ENCODE data around the gene MYDGF. TPM values are rescaled to one million over a fixed set of nuclear protein-coding genes. Genes with fewer than 3 reads are reported as not detected.

MYDGF gene
- total and polyA plus RNA-seq, 2 of the 13 experiments (the other 11 are each of a cell fraction or from before 2014, with no cell fraction given): 116 to 198 TPM

GRCh38 chr19:4657835-4658234, 12.3 kb downstream of the MYDGF start:
- Histone ChIP-seq H3K4me1 (ENCODE audit: insufficient read depth, low read length) (peaks cover 17% of the 10 kb centered on the region), H2AFZ (ENCODE audit: low read length) (no peak overlapping the region), H3K27ac (ENCODE audit: extremely low read length, insufficient read depth, low read length) (no peak overlapping the region), H4K20me1 (ENCODE audit: insufficient read depth, low read length) (peaks cover 9% of the 10 kb centered on the region; the same call in 1 of the 2 replicates), H3K9ac (ENCODE audit: insufficient read depth, low read depth, low read length) (no peak overlapping the region), H3K4me2 (ENCODE audit: low read depth, low read length) (no peak overlapping the region), H3K36me3 (replicated peaks in 1 of 2; ENCODE audit: control insufficient read depth in 1 of 2, insufficient read depth in 2 of 2, low read length in 2 of 2) (peaks cover 25 to 57% of the 10 kb centered on the region in 2 experiments), H3K79me2 (ENCODE audit: insufficient read depth, low read length) (no peaks in the 10 kb centered on the region), H3K4me3 (replicated peaks in 1 of 3; ENCODE audit: insufficient read depth in 1 of 3, low read depth in 2 of 3, low read length in 3 of 3) (no peak overlapping the region), H3K27me3 (ENCODE audit: control insufficient read depth in 1 of 2, insufficient read depth in 2 of 2, low read length in 2 of 2) (no peaks in the 10 kb centered on the region), H3K9me3 (ENCODE audit: low read length) (no peaks in the 10 kb centered on the region)
- intact Hi-C loops (cut with micrococcal nuclease; ENCODE audit: unreplicated experiment) (no loop called here), in situ Hi-C loops (cut with HindIII; ENCODE audit: extremely low pct_ligation_motif_present, low pct_unique_long_range_greater_than_20kb) (no loop called here)
- WGBS (ENCODE audit: low lambda C conversion rate): 89% methylated on average over 4 of the region's 8 CpGs
- FAIRE-seq (no peak), ATAC-seq (no peak), DNase-seq (ENCODE audit: low spot score) (no peak)
- no TSS peak for BruUV-seq (replicated peaks)
- TF ChIP-seq ZBTB33 (CRISPR knock-in tag; IDR thresholded peaks at IDR 0.05) (peak; percentile 48; the same call in 1 of the 2 replicates), REST (IDR thresholded peaks at IDR 0.05; ENCODE audit: borderline replicate concordance in 1 of 2, low read depth in 1 of 2, low read length in 2 of 2) (no peak), DNMT3B (CRISPR knock-in tag; conservative IDR thresholded peaks at IDR 0.05) (no peak)
- ChIA-PET POLR2A (interaction anchor here (1.0 kb wide), 1 partner anchor 9 kb away, joined by 3 read pairs; no protein-coding TSS in a partner anchor), CTCF (ENCODE audit: low intra/inter-chr PET ratio, low total read pairs) (no interaction called here)

Measured in HepG2 (cell line).